Calu3 (cell line): ENCODE results near the gene ARMC2. TPM values are rescaled to one million over a fixed set of nuclear protein-coding genes. Genes with fewer than 3 reads are reported as not detected.
"Not testable (repeated sequence)": the region's sequence is repeated elsewhere in the genome, so short reads cannot be mapped to it uniquely, and the experiment has no call there.

Experiments used
- BruUV-seq: library from RNA; stranded (reverse); fragments of 400-500 nt; replicated peaks from 2 replicates; lab custom pipeline; 2021; lab: Mats Ljungman, UMichigan
- CTCF ChIA-PET: fragments of 300-600 bp; sonication (Branson Sonifier 250); formaldehyde crosslinking; loops from one replicate; lab custom pipeline; 2022; ENCODE audit warnings: antibody characterized with exemption; lab: Charles Lee
- DNase-seq: peaks from one replicate; pipeline ENCODE4 v3.0.0; 2022
- H3K27ac Mint-ChIP-seq: one replicate; pipeline ENCODE4 v1.8.0; 2022; ENCODE audit warnings: mixed read lengths; ENCODE audit not compliant: unreplicated experiment
- H3K27me3 Mint-ChIP-seq: one replicate; pipeline ENCODE4 v1.8.0; 2022; ENCODE audit warnings: mixed read lengths; ENCODE audit not compliant: unreplicated experiment
- H3K36me3 Mint-ChIP-seq: one replicate; pipeline ENCODE4 v1.8.0; 2022; ENCODE audit warnings: mild to moderate bottlenecking, moderate library complexity, mixed read lengths; ENCODE audit not compliant: insufficient read depth, unreplicated experiment
- H3K4me1 Mint-ChIP-seq: one replicate; pipeline ENCODE4 v1.8.0; 2022; ENCODE audit warnings: mild to moderate bottlenecking, low read depth, mixed read lengths; ENCODE audit not compliant: unreplicated experiment
- H3K4me3 Mint-ChIP-seq: one replicate; pipeline ENCODE4 v1.8.0; 2022; ENCODE audit warnings: mild to moderate bottlenecking, low read depth, moderate library complexity, mixed read lengths; ENCODE audit not compliant: unreplicated experiment
- H3K9me3 Mint-ChIP-seq: one replicate; pipeline ENCODE4 v1.8.0; 2022; ENCODE audit warnings: low read depth, mixed read lengths; ENCODE audit not compliant: unreplicated experiment
- CTCF ChIP-seq: fragments of 200-600 bp; IDR thresholded peaks from one replicate; pipeline ENCODE4 v1.8.0; 2022; ENCODE audit warnings: antibody characterized with exemption; ENCODE audit not compliant: unreplicated experiment
- intact Hi-C: fragments of 100-400 bp; cut with micrococcal nuclease; formaldehyde crosslinking; loops from one replicate; pipeline ENCODE4 v1.10.0; 2022; ENCODE audit not compliant: unreplicated experiment
- total RNA-seq: library from RNA; stranded (reverse); gene quantifications from 2 replicates; pipeline ENCODE4 v1.2.3, GENCODE V29; 2022

The ARMC2 gene
- total RNA-seq, 1 experiment from 2014 or later, result 7.1 TPM

- CTCF ChIA-PET, result no interaction called here
- no peak for TF ChIP-seq CTCF
- no TSS peak for BruUV-seq
Observed at GRCh38 chr6:108974201-108974600, 126.0 kb downstream of the ARMC2 start.

GRCh38 chr6:108978638-108979037 lies 130.4 kb downstream of the ARMC2 start:
- H3K9me3 Mint-ChIP-seq, H3K4me1 Mint-ChIP-seq, intact Hi-C loops, H3K27ac Mint-ChIP-seq, H3K4me3 Mint-ChIP-seq, H3K27me3 Mint-ChIP-seq, BruUV-seq, DNase-seq, CTCF ChIA-PET, H3K36me3 Mint-ChIP-seq: not testable (repeated sequence)

More at GRCh38 chr6:108974201-108974600, 126.0 kb downstream of the ARMC2 start:
- intact Hi-C loops, result no loop called here
- no peak overlapping the region for H3K4me3 Mint-ChIP-seq
- no peaks in the 10 kb centered on the region for H3K27me3 Mint-ChIP-seq
- DNase-seq, result no peak
- H3K36me3 Mint-ChIP-seq, result no peaks in the 10 kb centered on the region
- H3K9me3 Mint-ChIP-seq, result no peaks in the 10 kb centered on the region
- no peaks in the 10 kb centered on the region for H3K4me1 Mint-ChIP-seq
- no peak overlapping the region for H3K27ac Mint-ChIP-seq

- H3K4me3 Mint-ChIP-seq, result no peak overlapping the region
- H3K9me3 Mint-ChIP-seq, result peaks cover 2% of the 10 kb centered on the region
- no peaks in the 10 kb centered on the region for H3K36me3 Mint-ChIP-seq
- H3K4me1 Mint-ChIP-seq, result no peaks in the 10 kb centered on the region
- no peak for TF ChIP-seq CTCF
- no TSS peak for BruUV-seq
- DNase-seq, result no peak
- H3K27me3 Mint-ChIP-seq, result no peaks in the 10 kb centered on the region
- no peak overlapping the region for H3K27ac Mint-ChIP-seq
- CTCF ChIA-PET, result no interaction called here
- intact Hi-C loops, result no loop called here
Observed at GRCh38 chr6:108982154-108983113, 134.2 kb downstream of the ARMC2 start.

- Mint-ChIP-seq H3K36me3 (no peaks in the 10 kb centered on the region), H3K27ac (no peak overlapping the region), H3K4me3 (no peak overlapping the region), H3K4me1 (no peaks in the 10 kb centered on the region), H3K27me3 (no peaks in the 10 kb centered on the region), H3K9me3 (peaks cover 2% of the 10 kb centered on the region)
- intact Hi-C loops, result no loop called here
- DNase-seq, result no peak
- BruUV-seq, result no TSS peak
- TF ChIP-seq CTCF, result no peak
- CTCF ChIA-PET, result no interaction called here
Observed at GRCh38 chr6:108983151-108983550, 134.9 kb downstream of the ARMC2 start.

GRCh38 chr6:108985301-108985700 lies 137.1 kb downstream of the ARMC2 start:
- no peak overlapping the region for H3K27ac Mint-ChIP-seq
- H3K4me1 Mint-ChIP-seq, result peaks cover 8% of the 10 kb centered on the region
- H3K36me3 Mint-ChIP-seq, result no peaks in the 10 kb centered on the region
- DNase-seq, result no peak
- no peak overlapping the region for H3K4me3 Mint-ChIP-seq
- no TSS peak for BruUV-seq
- H3K27me3 Mint-ChIP-seq, result no peaks in the 10 kb centered on the region
- no peak for TF ChIP-seq CTCF
- intact Hi-C loops, result no loop called here
- CTCF ChIA-PET, result no interaction called here
- no peaks in the 10 kb centered on the region for H3K9me3 Mint-ChIP-seq
